Panc1 (cell line): ENCODE results near the gene TMEM233. TPM values are rescaled to one million over a fixed set of nuclear protein-coding genes. Genes with fewer than 3 reads are reported as not detected.

Experiments
- ATAC-seq: fragments of 200-7000 bp; cut with Tn5 transposase; 2 replicates; pipeline ENCODE4 v1.9.1; 2020; ENCODE audit warnings: mild to moderate bottlenecking, moderate library complexity
- BruUV-seq: library from RNA; stranded (reverse); fragments of 400-500 nt; replicated peaks from 2 replicates; lab custom pipeline; 2021; lab: Mats Ljungman, UMichigan
- CTCF ChIA-PET: fragments of 300-600 bp; sonication (Branson Sonifier 250); formaldehyde crosslinking; loops from one replicate; lab custom pipeline; 2022; ENCODE audit warnings: antibody characterized with exemption; lab: Charles Lee
- POLR2A ChIA-PET: fragments of 300-600 bp; sonication (Branson Sonifier 250); formaldehyde crosslinking; loops from one replicate; lab custom pipeline; 2022; ENCODE audit warnings: antibody characterized with exemption; lab: Charles Lee
- DNase-seq: peaks from one replicate; pipeline ENCODE4 v3.0.0-alpha.2; 2010; ENCODE audit warnings: low read depth, low spot score
- H3K27ac ChIP-seq: 2 replicates; pipeline ENCODE4 v1.5.1; 2011; ENCODE audit warnings: mild to moderate bottlenecking, low read length, inconsistent platforms
- H3K27me3 ChIP-seq: fragments of 200-500 bp; sonication (Bioruptor generic); 2 replicates; pipeline ENCODE4 v1.6.0; 2014; ENCODE audit warnings: low read length, inconsistent platforms; ENCODE audit not compliant: control insufficient read depth, insufficient read depth
- H3K36me3 ChIP-seq: fragments of 200-500 bp; sonication (Bioruptor generic); 2 replicates; pipeline ENCODE4 v1.5.1; 2014; ENCODE audit warnings: inconsistent platforms, mild to moderate bottlenecking, low read length, moderate library complexity; ENCODE audit not compliant: control insufficient read depth, insufficient read depth
- H3K4me1 ChIP-seq: 2 replicates; pipeline ENCODE4 v1.5.1; 2011; ENCODE audit warnings: inconsistent platforms, mild to moderate bottlenecking, low read length, moderate library complexity; ENCODE audit not compliant: control insufficient read depth, insufficient read depth
- H3K4me3 ChIP-seq, 2 experiments: 2 replicates each; pipeline ENCODE4 v1.5.1; 2011 to 2012; ENCODE audit warnings: low read depth in 2 of 2, low read length in 2 of 2, mild to moderate bottlenecking in 2 of 2, inconsistent platforms in 1 of 2, moderate library complexity in 1 of 2
- H3K9me3 ChIP-seq: fragments of 200-500 bp; sonication (Bioruptor generic); 2 replicates; pipeline ENCODE4 v1.5.1; 2014; ENCODE audit warnings: low read depth, mild to moderate bottlenecking, inconsistent platforms, low read length, moderate library complexity; ENCODE audit not compliant: control insufficient read depth, insufficient read depth
- CTCF ChIP-seq: fragments of 450-650 bp; IDR thresholded peaks from 2 replicates; pipeline ENCODE4 v1.5.1; 2017; ENCODE audit warnings: mild to moderate bottlenecking
- POLR2AphosphoS5 ChIP-seq: IDR thresholded peaks from 2 replicates; pipeline ENCODE4 v1.6.1; 2012; ENCODE audit warnings: mild to moderate bottlenecking, low read depth, low read length, moderate library complexity
- REST ChIP-seq, 2 experiments: IDR thresholded peaks; 2 replicates each; pipeline ENCODE4 v1.6.1; 2011 to 2012; ENCODE audit warnings: low read depth in 2 of 2, control low read depth in 1 of 2, low read length in 1 of 2, mild to moderate bottlenecking in 1 of 2, moderate library complexity in 1 of 2; ENCODE audit not compliant: insufficient read depth in 1 of 2
- SIN3A ChIP-seq: IDR thresholded peaks from 2 replicates; pipeline ENCODE4 v1.6.1; 2012; ENCODE audit warnings: low read depth, mild to moderate bottlenecking, low read length, moderate library complexity, borderline replicate concordance; ENCODE audit not compliant: insufficient read depth
- TCF7L2 ChIP-seq: IDR thresholded peaks from 2 replicates; pipeline ENCODE4 v1.6.1; 2011; ENCODE audit warnings: mild to moderate bottlenecking, low read depth, low read length, inconsistent platforms
- in situ Hi-C: cut with HindIII; loops from 2 replicates; pipeline ENCODE4 v1.10.0; 2016; ENCODE audit warnings: low sequenced_read_pairs, low pct_unique_long_range_greater_than_20kb
- intact Hi-C: fragments of 100-400 bp; cut with micrococcal nuclease; formaldehyde crosslinking; loops from one replicate; pipeline ENCODE4 v1.10.0; 2022; ENCODE audit not compliant: unreplicated experiment
- total RNA-seq: library from RNA; stranded (reverse); gene quantifications from one replicate; pipeline ENCODE4 v1.2.1, GENCODE V29; 2021; ENCODE audit not compliant: unreplicated experiment

The TMEM233 gene
- total RNA-seq, 1 experiment from 2014 or later = not detected

- H3K36me3 ChIP-seq = no peaks in the 10 kb centered on the region
- intact Hi-C loops = no loop called here
- DNase-seq = no peak
- ATAC-seq = no peak
- in situ Hi-C loops = no loop called here
- POLR2A ChIA-PET = no interaction called here
- H3K27me3 ChIP-seq = peaks cover 6% of the 10 kb centered on the region; the same call in 1 of the 2 replicates
- H3K27ac ChIP-seq = no peak overlapping the region
- TF ChIP-seq CTCF (no peak), REST (IDR thresholded peaks at IDR 0.05; ENCODE audit: insufficient read depth in 1 of 2, low read depth in 2 of 2, low read length in 1 of 2) (no peak), SIN3A (no peak), TCF7L2 (no peak), POLR2AphosphoS5 (no peak)
- CTCF ChIA-PET = no interaction called here
- no peak overlapping the region for H3K4me3 ChIP-seq
- no peaks in the 10 kb centered on the region for H3K4me1 ChIP-seq
- BruUV-seq = no TSS peak
- no peaks in the 10 kb centered on the region for H3K9me3 ChIP-seq
These were observed 16.7 kb upstream of the TMEM233 start for GRCh38 chr12:119576915-119577314.

- Histone ChIP-seq H3K4me1 (no peaks in the 10 kb centered on the region), H3K9me3 (no peaks in the 10 kb centered on the region), H3K27me3 (peaks cover 4% of the 10 kb centered on the region; the same call in 1 of the 2 replicates), H3K4me3 (no peak overlapping the region), H3K36me3 (no peaks in the 10 kb centered on the region), H3K27ac (no peak overlapping the region)
- ATAC-seq (no peak), DNase-seq (no peak)
- in situ Hi-C loops (no loop called here), intact Hi-C loops (no loop called here)
- BruUV-seq = no TSS peak
- TF ChIP-seq POLR2AphosphoS5 = no peak
- no peak for TF ChIP-seq TCF7L2
- TF ChIP-seq REST (IDR thresholded peaks at IDR 0.05; ENCODE audit: insufficient read depth in 1 of 2, low read depth in 2 of 2, low read length in 1 of 2) = no peak
- no peak for TF ChIP-seq SIN3A
- no peak for TF ChIP-seq CTCF
- CTCF ChIA-PET = no interaction called here
- POLR2A ChIA-PET = interaction anchor here (0.6 kb wide), 1 partner anchor 557 kb away, joined by 3 read pairs; no protein-coding TSS in a partner anchor
These were observed 15.5 kb upstream of the TMEM233 start for GRCh38 chr12:119578112-119578511.
